Activated T-cell treated with anti-CD3 and anti-CD28 coated beads, Interleukin-2, amount 50 U/mL, for 72 hours (primary cell): Measurements from ENCODE around the gene NPW. TPM values are rescaled to one million over a fixed set of nuclear protein-coding genes. Genes with fewer than 3 reads are reported as not detected.
A peak's percentile ranks its signal among the peaks of the same experiment; 100 is the strongest.
"Not testable (repeated sequence)": the region's sequence is repeated elsewhere in the genome, so short reads cannot be mapped to it uniquely, and the experiment has no call there.

Source experiments
- ATAC-seq, 2 donors: fragments of 150-1000 bp; cut with Tn5 transposase; replicated peaks in 1 of 2; 2 replicates each; pipeline ENCODE4 v1.10.0; 2021; ENCODE audit warnings: moderate library complexity in 2 of 2, mild to moderate bottlenecking in 1 of 2
- DNase-seq, 2 donors: peaks; one replicate each; pipeline ENCODE4 v3.0.0; 2021 to 2022; ENCODE audit warnings: mixed read lengths in 1 of 2
- H3K27ac Mint-ChIP-seq: one replicate; pipeline ENCODE4 v1.8.0; 2022; ENCODE audit warnings: mild to moderate bottlenecking, moderate library complexity, mixed read lengths
- H3K27me3 Mint-ChIP-seq: one replicate; pipeline ENCODE4 v1.8.0; 2022; ENCODE audit warnings: low read depth, mixed read lengths
- H3K36me3 Mint-ChIP-seq, 2 donors: one replicate each; pipeline ENCODE4 v1.8.0; 2022; ENCODE audit warnings: mixed read lengths in 2 of 2, mild to moderate bottlenecking in 1 of 2; ENCODE audit not compliant: insufficient read depth in 2 of 2
- H3K4me1 Mint-ChIP-seq: one replicate; pipeline ENCODE4 v1.8.0; 2022; ENCODE audit warnings: low read depth, mixed read lengths
- H3K4me3 Mint-ChIP-seq, 2 donors: one replicate each; pipeline ENCODE4 v1.8.0; 2022; ENCODE audit warnings: mild to moderate bottlenecking in 2 of 2, mixed read lengths in 2 of 2, moderate library complexity in 2 of 2
- H3K9me3 Mint-ChIP-seq, 2 donors: one replicate each; pipeline ENCODE4 v1.8.0; 2022; ENCODE audit warnings: mixed read lengths in 2 of 2
- total RNA-seq, 2 donors: library from RNA; stranded (reverse); gene quantifications; one replicate each; pipeline ENCODE4 v1.2.3, GENCODE V29; 2022

The NPW gene
- total RNA-seq, 2 donors from 2014 or later = 1.5 to 1.9 TPM

GRCh38 chr16:2025878-2026460 is 6.4 kb downstream of the NPW start:
- ATAC-seq (no peak), DNase-seq (no peak)
- peaks cover 36% of the 10 kb centered on the region for H3K27me3 Mint-ChIP-seq
- H3K4me1 Mint-ChIP-seq = peaks cover 14% of the 10 kb centered on the region
- no peaks in the 10 kb centered on the region for H3K9me3 Mint-ChIP-seq
- H3K36me3 Mint-ChIP-seq = no peaks in the 10 kb centered on the region
- no peak overlapping the region for H3K27ac Mint-ChIP-seq
- H3K4me3 Mint-ChIP-seq = peak overlapping the region; percentile 59 to 61

- Mint-ChIP-seq H3K27me3 (peaks cover 31% of the 10 kb centered on the region), H3K9me3 (no peaks in the 10 kb centered on the region), H3K36me3 (no peaks in the 10 kb centered on the region), H3K27ac (no peak within 1 kb of the TSS), H3K4me1 (peaks cover 12% of the 10 kb centered on the region), H3K4me3 (peak within 1 kb of the TSS; percentile 59 to 72)
- ATAC-seq (peak; percentile 16 to 25), DNase-seq (no peak)
These were observed 7.0 kb downstream of the NPW start, which contains the start of gene NHERF2 for GRCh38 chr16:2026461-2027023. Gene NHERF2, plus strand, starts transcription at chr16:2026902. Its CDS starts 104 bp downstream, at chr16:2027006.

GRCh38 chr16:2027024-2028010 is 7.7 kb downstream of the NPW start:
- Mint-ChIP-seq H3K27me3 (peaks cover 24% of the 10 kb centered on the region), H3K9me3 (no peaks in the 10 kb centered on the region), H3K36me3 (no peaks in the 10 kb centered on the region), H3K4me3 (peak overlapping the region; percentile 49 to 72), H3K27ac (no peak overlapping the region), H3K4me1 (peaks cover 12% of the 10 kb centered on the region)
- ATAC-seq (peak; percentile 16 to 26), DNase-seq (peak in 1 of 2 donors; percentile 32)

- DNase-seq = no peak
- H3K27ac Mint-ChIP-seq = no peak overlapping the region
- H3K4me1 Mint-ChIP-seq = peaks cover 4% of the 10 kb centered on the region
- H3K36me3 Mint-ChIP-seq = no peaks in the 10 kb centered on the region
- H3K27me3 Mint-ChIP-seq = peaks cover 17% of the 10 kb centered on the region
- ATAC-seq = no peak
- H3K9me3 Mint-ChIP-seq = no peaks in the 10 kb centered on the region
- no peak overlapping the region for H3K4me3 Mint-ChIP-seq
These were observed 8.6 kb downstream of the NPW start for GRCh38 chr16:2028146-2028545.

GRCh38 chr16:2028620-2029220 is 9.1 kb downstream of the NPW start:
- DNase-seq = no peak
- no peak overlapping the region for H3K27ac Mint-ChIP-seq
- no peaks in the 10 kb centered on the region for H3K4me1 Mint-ChIP-seq
- H3K27me3 Mint-ChIP-seq = peaks cover 17% of the 10 kb centered on the region
- H3K36me3 Mint-ChIP-seq = no peaks in the 10 kb centered on the region
- H3K9me3 Mint-ChIP-seq = no peaks in the 10 kb centered on the region
- no peak overlapping the region for H3K4me3 Mint-ChIP-seq
- ATAC-seq = no peak

GRCh38 chr16:2029350-2029749 is 9.8 kb downstream of the NPW start:
- H3K27me3 Mint-ChIP-seq = peaks cover 17% of the 10 kb centered on the region
- no peak overlapping the region for H3K4me3 Mint-ChIP-seq
- H3K36me3 Mint-ChIP-seq = no peaks in the 10 kb centered on the region
- ATAC-seq (no peak), DNase-seq (no peak)
- H3K4me1 Mint-ChIP-seq = no peaks in the 10 kb centered on the region
- H3K27ac Mint-ChIP-seq = no peak overlapping the region
- H3K9me3 Mint-ChIP-seq = no peaks in the 10 kb centered on the region

- ATAC-seq (no peak), DNase-seq (no peak)
- no peaks in the 10 kb centered on the region for H3K9me3 Mint-ChIP-seq
- H3K4me1 Mint-ChIP-seq = no peaks in the 10 kb centered on the region
- H3K36me3 Mint-ChIP-seq = no peaks in the 10 kb centered on the region
- H3K27ac Mint-ChIP-seq = no peak overlapping the region
- peaks cover 17% of the 10 kb centered on the region for H3K27me3 Mint-ChIP-seq
- no peak overlapping the region for H3K4me3 Mint-ChIP-seq
These were observed 10.5 kb downstream of the NPW start for GRCh38 chr16:2030036-2030435.

GRCh38 chr16:2031081-2031577 is 11.5 kb downstream of the NPW start:
- Mint-ChIP-seq H3K27me3 (peaks cover 11% of the 10 kb centered on the region), H3K9me3 (no peaks in the 10 kb centered on the region), H3K27ac (no peak overlapping the region), H3K4me1 (no peaks in the 10 kb centered on the region), H3K36me3 (no peaks in the 10 kb centered on the region), H3K4me3 (no peak overlapping the region)
- ATAC-seq (no peak), DNase-seq (no peak)

- DNase-seq = no peak
- no peaks in the 10 kb centered on the region for H3K4me1 Mint-ChIP-seq
- no peaks in the 10 kb centered on the region for H3K36me3 Mint-ChIP-seq
- no peak overlapping the region for H3K27ac Mint-ChIP-seq
- no peak for ATAC-seq
- H3K27me3 Mint-ChIP-seq = peaks cover 9% of the 10 kb centered on the region
- no peaks in the 10 kb centered on the region for H3K9me3 Mint-ChIP-seq
- H3K4me3 Mint-ChIP-seq = no peak overlapping the region
These were observed 12.9 kb downstream of the NPW start for GRCh38 chr16:2032285-2033056.

GRCh38 chr16:2033057-2033908 is 13.7 kb downstream of the NPW start:
- H3K9me3 Mint-ChIP-seq = no peaks in the 10 kb centered on the region
- H3K4me1 Mint-ChIP-seq = no peaks in the 10 kb centered on the region
- peaks cover 1% of the 10 kb centered on the region for H3K27me3 Mint-ChIP-seq
- H3K36me3 Mint-ChIP-seq = no peaks in the 10 kb centered on the region
- ATAC-seq (peak in 1 of 2 donors; percentile 27), DNase-seq (no peak)
- H3K27ac Mint-ChIP-seq = no peak overlapping the region
- no peak overlapping the region for H3K4me3 Mint-ChIP-seq

GRCh38 chr16:2033909-2034695 is 14.5 kb downstream of the NPW start:
- H3K36me3 Mint-ChIP-seq, DNase-seq, ATAC-seq, H3K4me3 Mint-ChIP-seq, H3K27ac Mint-ChIP-seq, H3K4me1 Mint-ChIP-seq, H3K27me3 Mint-ChIP-seq, H3K9me3 Mint-ChIP-seq: not testable (repeated sequence)
